OCI-LY3 (cell line): ENCODE measurements around the gene WNT11.

ENCODE experiments used
- H2AFZ ChIP-seq: fragments of 200-600, 300-600 bp; shearing (Covaris generic); 2 replicates; pipeline ENCODE4 v1.6.0; 2014; ENCODE audit warnings: antibody characterized with exemption, low read depth, low read length
- H3K27ac ChIP-seq: fragments of 200-600, 300-600 bp; sonication (generic); 2 replicates; pipeline ENCODE4 v1.5.1; 2014; ENCODE audit warnings: mild to moderate bottlenecking, low read length, moderate library complexity, mixed read lengths
- H3K27me3 ChIP-seq: fragments of 200-600, 300-600 bp; sonication (generic); 2 replicates; pipeline ENCODE4 v1.6.1; 2014; ENCODE audit warnings: low read depth, low read length, mixed read lengths
- H3K36me3 ChIP-seq: fragments of 200-600, 300-600 bp; sonication (generic); replicated peaks from 2 replicates; pipeline ENCODE3; 2014; ENCODE audit warnings: low read depth, low read length, mixed read lengths
- H3K4me1 ChIP-seq: fragments of 300-600, 200-600 bp; sonication (generic); 2 replicates; pipeline ENCODE4 v1.6.1; 2014; ENCODE audit warnings: low read length, mixed read lengths
- H3K4me2 ChIP-seq: fragments of 200-600, 300-600 bp; sonication (generic); 2 replicates; pipeline ENCODE4 v1.6.1; 2014; ENCODE audit warnings: low read length, mixed read lengths
- H3K4me3 ChIP-seq: fragments of 300-600, 200-600 bp; sonication (generic); 2 replicates; pipeline ENCODE4 v1.5.1; 2014; ENCODE audit warnings: antibody characterized with exemption, mild to moderate bottlenecking, low read length, moderate library complexity
- H3K79me2 ChIP-seq: fragments of 300-600, 200-600 bp; shearing (Covaris generic); 2 replicates; pipeline ENCODE4 v1.6.1; 2014; ENCODE audit warnings: mild to moderate bottlenecking, low read length, mixed read lengths
- H3K9ac ChIP-seq: fragments of 300-600, 200-600 bp; shearing (Covaris generic); 2 replicates; pipeline ENCODE4 v1.6.0; 2014; ENCODE audit warnings: mild to moderate bottlenecking, low read length, moderate library complexity
- H3K9me3 ChIP-seq: fragments of 200-600, 300-600 bp; shearing (Covaris generic); 2 replicates; pipeline ENCODE4 v1.6.1; 2014; ENCODE audit warnings: low read length, mixed read lengths; ENCODE audit not compliant: insufficient read depth
- H4K20me1 ChIP-seq: fragments of 200-600, 300-600 bp; sonication (generic); 2 replicates; pipeline ENCODE4 v1.6.1; 2016; ENCODE audit warnings: low read length, mixed read lengths; ENCODE audit not compliant: insufficient read depth
- CTCF ChIP-seq: fragments of 200-600, 300-600 bp; sonication (generic); IDR thresholded peaks from 2 replicates; pipeline ENCODE4 v1.5.1; 2014; ENCODE audit warnings: antibody characterized with exemption, low read length, low read depth
- EZH2phosphoT487 ChIP-seq: fragments of 200-600 bp; shearing (Covaris generic); IDR thresholded peaks from 2 replicates; pipeline ENCODE4 v1.6.1; 2018; ENCODE audit warnings: antibody characterized with exemption, mixed run types, low read depth

Gene WNT11

GRCh38 chr11:76214968-76215548 lies 8.8 kb upstream of the WNT11 start:
- no peaks in the 10 kb centered on the region for H3K4me1 ChIP-seq
- H3K36me3 ChIP-seq: no peaks in the 10 kb centered on the region
- no peak overlapping the region for H3K4me3 ChIP-seq
- no peak overlapping the region for H3K4me2 ChIP-seq
- no peak overlapping the region for H3K9ac ChIP-seq
- no peak for TF ChIP-seq CTCF
- no peak for TF ChIP-seq EZH2phosphoT487
- H4K20me1 ChIP-seq: no peaks in the 10 kb centered on the region
- H3K27ac ChIP-seq: no peak overlapping the region
- no peaks in the 10 kb centered on the region for H3K79me2 ChIP-seq
- H3K9me3 ChIP-seq: no peaks in the 10 kb centered on the region
- no peak overlapping the region for H2AFZ ChIP-seq
- 0 out of 2 replicates have a peak, but pooled peaks cover 5% of the 10 kb centered on the region for H3K27me3 ChIP-seq

GRCh38 chr11:76214186-76214585 lies 7.9 kb upstream of the WNT11 start:
- no peaks in the 10 kb centered on the region for H3K36me3 ChIP-seq
- no peak for TF ChIP-seq EZH2phosphoT487
- no peak for TF ChIP-seq CTCF
- H3K9me3 ChIP-seq: no peaks in the 10 kb centered on the region
- 0 out of 2 replicates have a peak, but pooled peaks cover 5% of the 10 kb centered on the region for H3K27me3 ChIP-seq
- H4K20me1 ChIP-seq: no peaks in the 10 kb centered on the region
- H2AFZ ChIP-seq: no peak overlapping the region
- H3K4me3 ChIP-seq: no peak overlapping the region
- H3K27ac ChIP-seq: no peak overlapping the region
- H3K4me1 ChIP-seq: no peaks in the 10 kb centered on the region
- no peak overlapping the region for H3K4me2 ChIP-seq
- no peak overlapping the region for H3K9ac ChIP-seq
- H3K79me2 ChIP-seq: no peaks in the 10 kb centered on the region

- H3K27me3 ChIP-seq: peaks cover 12% of the 10 kb centered on the region; the same call in 1 of the 2 replicates
- no peak overlapping the region for H2AFZ ChIP-seq
- no peak overlapping the region for H3K9ac ChIP-seq
- H3K4me3 ChIP-seq: no peak overlapping the region
- no peaks in the 10 kb centered on the region for H3K9me3 ChIP-seq
- no peaks in the 10 kb centered on the region for H3K79me2 ChIP-seq
- peaks cover 9% of the 10 kb centered on the region for H3K4me1 ChIP-seq
- H3K36me3 ChIP-seq: no peaks in the 10 kb centered on the region
- no peak overlapping the region for H3K27ac ChIP-seq
- TF ChIP-seq EZH2phosphoT487 (no peak), CTCF (no peak)
- no peak overlapping the region for H3K4me2 ChIP-seq
- no peaks in the 10 kb centered on the region for H4K20me1 ChIP-seq
Observed at GRCh38 chr11:76212086-76213035, 6.1 kb upstream of the WNT11 start.
